Spleen (tissue), 11 donors: ENCODE data around the gene LATS1. TPM values are rescaled to one million over a fixed set of nuclear protein-coding genes. Genes with fewer than 3 reads are reported as not detected.
"Not testable (repeated sequence)": the region's sequence is repeated elsewhere in the genome, so short reads cannot be mapped to it uniquely, and the experiment has no call there.

Experiments used
- DNase-seq: peaks from one replicate; pipeline ENCODE4 v3.0.0-alpha.2; 2020
- H3K27ac ChIP-seq, 8 donors: fragments of 200-600 bp; sonication (generic) in 7 of 8; 1 replicate in 4 of 8; 2 replicates in 4 of 8; pipeline versions ENCODE4 v1.5.0 to v1.8.0; 2016 to 2021; ENCODE audit warnings: inconsistent platforms in 4 of 8, mild to moderate bottlenecking in 4 of 8, moderate library complexity in 1 of 8
- H3K27me3 ChIP-seq, 7 donors: fragments of 200-600 bp; sonication (generic) in 6 of 7; replicated peaks in 1 of 7; 1 replicate in 4 of 7; 2 replicates in 3 of 7; pipeline versions ENCODE4 v1.5.0 to v1.8.0; 2016 to 2021; ENCODE audit warnings: inconsistent platforms in 3 of 7, mild to moderate bottlenecking in 1 of 7
- H3K36me3 ChIP-seq, 6 donors: fragments of 200-600 bp; sonication (generic) in 5 of 6; 1 replicate in 4 of 6; 2 replicates in 2 of 6; pipeline versions ENCODE4 v1.5.0 to v1.8.0; 2016 to 2021; ENCODE audit warnings: inconsistent platforms in 2 of 6
- H3K4me1 ChIP-seq, 6 donors: fragments of 200-600 bp; sonication (generic) in 5 of 6; 1 replicate in 3 of 6; 2 replicates in 3 of 6; pipeline versions ENCODE4 v1.5.0 to v1.8.0; 2016 to 2021; ENCODE audit warnings: inconsistent platforms in 3 of 6
- H3K4me3 ChIP-seq, 8 donors: fragments of 200-600 bp; sonication (generic) in 7 of 8; 1 replicate in 4 of 8; 2 replicates in 4 of 8; pipeline versions ENCODE4 v1.5.0 to v1.8.0; 2016 to 2021; ENCODE audit warnings: inconsistent platforms in 4 of 8, mild to moderate bottlenecking in 4 of 8, moderate library complexity in 2 of 8
- H3K9me3 ChIP-seq, 8 donors: fragments of 200-600 bp; sonication (generic) in 7 of 8; 1 replicate in 4 of 8; 2 replicates in 4 of 8; pipeline versions ENCODE4 v1.5.0 to v1.8.0; 2016 to 2021; ENCODE audit warnings: inconsistent platforms in 4 of 8
- CTCF ChIP-seq, 11 experiments: fragments of 200-600 bp in 7 of 11; fragments of 450-650 bp in 4 of 11; sonication (generic) in 4 of 11; IDR thresholded peaks in 8 of 11; conservative IDR thresholded peaks in 3 of 11; 1 replicate in 7 of 11; 2 replicates in 4 of 11; pipeline versions ENCODE4 v1.4.0 to v1.8.0; 2016 to 2021; ENCODE audit warnings: antibody characterized with exemption in 11 of 11, inconsistent platforms in 4 of 11, mild to moderate bottlenecking in 1 of 11
- POLR2A ChIP-seq, 3 donors: fragments of 450-650 bp; IDR thresholded peaks; one replicate each; pipeline ENCODE4 v1.5.1; 2017; ENCODE audit warnings: antibody characterized with exemption in 3 of 3, mild to moderate bottlenecking in 1 of 3
- POLR2AphosphoS5 ChIP-seq, 3 donors: sonication (generic); formaldehyde crosslinking; IDR thresholded peaks; one replicate each; pipeline ENCODE4 v1.5.1; 2017; ENCODE audit warnings: antibody characterized with exemption in 3 of 3
- WGBS, 5 donors: extraction: QIAGEN DNeasy Blood & Tissue Kit in 3 of 5; methylation state at CpG; one replicate each; pipeline versions ENCODE4 v1.1.5 to v1.1.7; 2013 to 2018; 5-methylcytosine and 5-hydroxymethylcytosine counted together
- intact Hi-C: fragments of 100-400 bp; cut with DNase I; formaldehyde crosslinking; loops from one replicate; pipeline ENCODE4 v1.15.0; 2023; ENCODE audit warnings: low total_unique reads
- polyA plus RNA-seq, 3 donors: library from polyadenylated mRNA; stranded (reverse); fragments of 200-250 nt; gene quantifications; one replicate each; pipeline ENCODE4 v1.2.1, GENCODE V29; 2013
- total RNA-seq, 7 donors: library from RNA; depleted of rRNA in 3 of 7; stranded (reverse); fragments of >200 nt in 3 of 7; fragmentation: NEBNext Ultra II Directional in 4 of 7; extraction: Animal tissue kit (Norgen Biotek cat#: 25700) in 4 of 7; gene quantifications; one replicate each; pipeline versions ENCODE4 v1.1.0 to v1.2.1, GENCODE V29; 2016 to 2021
- donor health status: healthy with polysubstance abuse.
- donor health status: DM: no; HTN: no; CAD: no; lungs with moderate emphysema.
- donor health status: DM: no; HTN: no; CAD: no.
- donor health status: Bipolar disorder and iron deficiency.
- donor health status: healthy.
- donor health status: DM: no; HTN: no; CAD: no.
- donor health status: DM: yes; HTN: yes; CAD: no.

Gene LATS1
- total and polyA plus RNA-seq, 10 donors: 5.0 to 40.9 (median 33.5) TPM

GRCh38 chr6:149749594-149750135 lies 31.8 kb upstream of the LATS1 start, which contains the start of gene PCMT1:
Gene PCMT1, plus strand, starts transcription at chr6:149749741. Its CDS starts 161 bp downstream, at chr6:149749902.
- Histone ChIP-seq H3K27me3 (no peaks in the 10 kb centered on the region), H3K4me1 (peaks cover 28 to 86% (median 68%) of the 10 kb centered on the region in 6 donors), H3K36me3 (peaks cover 0 to under 1% (median 0%) of the 10 kb centered on the region in 6 donors), H3K27ac (peak within 1 kb of the TSS; percentile 82 to 98 (median 94)), H3K4me3 (peak within 1 kb of the TSS; percentile 73 to 95 (median 85)), H3K9me3 (no peaks in the 10 kb centered on the region)
- peak; percentile 99 for DNase-seq
- WGBS, 5 donors: 0 to 1% (median 0%) methylated on average over 6 to 60 of the region's 60 CpGs
- intact Hi-C loops: no loop called here
- peak in 2 of 3 donors; percentile 12 to 73 for TF ChIP-seq POLR2A (IDR thresholded peaks at IDR 0.05)
- TF ChIP-seq CTCF (IDR thresholded peaks at IDR 0.05 in 8 of 11, conservative IDR thresholded peaks at IDR 0.05 in 3 of 11): peak in 4 of 11 experiments; percentile 21 to 45 (median 30)
- TF ChIP-seq POLR2AphosphoS5 (IDR thresholded peaks at IDR 0.05): peak; percentile 98 to 99 (median 98)

GRCh38 chr6:149749082-149749593 lies 31.2 kb upstream of the LATS1 start:
- peak overlapping the region; percentile 73 to 95 (median 85) for H3K4me3 ChIP-seq
- H3K27me3 ChIP-seq, H3K9me3 ChIP-seq, DNase-seq, H3K36me3 ChIP-seq, intact Hi-C loops: not testable (repeated sequence)
- H3K27ac ChIP-seq: peak overlapping the region; percentile 82 to 98 (median 94)
- WGBS, 5 donors: 0 to 1% (median 0%) methylated on average over 1 to 25 of the region's 38 CpGs; no CpG with 5 or more reads in 1 of the 5 donors
- peaks cover 32 to 86% (median 67%) of the 10 kb centered on the region in 6 donors for H3K4me1 ChIP-seq

GRCh38 chr6:149746147-149746946 lies 28.4 kb upstream of the LATS1 start, which contains the start of gene NUP43:
Gene NUP43, minus strand, starts transcription at chr6:149746529. Its CDS starts 34 bp downstream, at chr6:149746495.
- Histone ChIP-seq H3K36me3 (peaks cover 3 to 33% (median 21%) of the 10 kb centered on the region in 6 donors), H3K4me1 (peaks cover 25 to 64% (median 44%) of the 10 kb centered on the region in 6 donors), H3K9me3 (no peaks in the 10 kb centered on the region), H3K27me3 (no peaks in the 10 kb centered on the region), H3K4me3 (peak within 1 kb of the TSS; percentile 70 to 95 (median 82)), H3K27ac (peak within 1 kb of the TSS; percentile 55 to 86 (median 82))
- peak; percentile 96 for DNase-seq
- TF ChIP-seq CTCF (IDR thresholded peaks at IDR 0.05 in 8 of 11, conservative IDR thresholded peaks at IDR 0.05 in 3 of 11): peak; percentile 75 to 96 (median 90)
- TF ChIP-seq POLR2AphosphoS5 (IDR thresholded peaks at IDR 0.05): peak; percentile 73 to 90 (median 90)
- peak in 2 of 3 donors; percentile 11 to 28 for TF ChIP-seq POLR2A (IDR thresholded peaks at IDR 0.05)
- intact Hi-C loops: no loop called here
- 5 to 7% (median 5%) methylated on average over 30 to 41 of the region's 41 CpGs for WGBS, 5 donors

- H3K27me3 ChIP-seq, DNase-seq, intact Hi-C loops, H3K27ac ChIP-seq, H3K9me3 ChIP-seq: not testable (repeated sequence)
- 76 to 90% (median 86%) methylated on average over 10 of the region's 10 CpGs for WGBS, 5 donors
- H3K36me3 ChIP-seq: peaks cover 6 to 44% (median 32%) of the 10 kb centered on the region in 6 donors
- H3K4me1 ChIP-seq: peaks cover 15 to 53% (median 33%) of the 10 kb centered on the region in 6 donors
- H3K4me3 ChIP-seq: peak overlapping the region in 6 of 8 donors; percentile 70 to 94 (median 82)
Observed at GRCh38 chr6:149745252-149745651, 27.4 kb upstream of the LATS1 start.
